ENCODE results near the gene ITGA2.

ITGA2 gene

GRCh38 chr5:53034832-53035231, 45.7 kb downstream of the ITGA2 start:
- no peak for DNase-seq
- no peak overlapping the region for H2AK5ac ChIP-seq (ENCODE audit: low read length)
- no peak overlapping the region for H3K4ac ChIP-seq (ENCODE audit: low read depth, low read length)
- H2BK5ac ChIP-seq (ENCODE audit: low read depth, low read length, poor library complexity): no peak overlapping the region
- H3K14ac ChIP-seq (ENCODE audit: low read length): no peak overlapping the region
- H3K27ac ChIP-seq (ENCODE audit: low read depth, low read length): no peak overlapping the region
- no peak overlapping the region for H3K4me3 ChIP-seq (ENCODE audit: low read depth, low read length)
- H3K79me2 ChIP-seq (ENCODE audit: control insufficient read depth, insufficient read depth, low read length, poor library complexity): no peaks in the 10 kb centered on the region
- no peak overlapping the region for H3K4me2 ChIP-seq (ENCODE audit: low read length)
- H2BK120ac ChIP-seq (ENCODE audit: insufficient read depth, low read length, poor library complexity): no peak overlapping the region
- H2AFZ ChIP-seq (ENCODE audit: insufficient read depth, low read length, poor library complexity): no peak overlapping the region
- no peak overlapping the region for H3K23ac ChIP-seq (ENCODE audit: low read length)
- no peaks in the 10 kb centered on the region for H3K79me1 ChIP-seq (ENCODE audit: low read length)
- no peak overlapping the region for H4K8ac ChIP-seq (ENCODE audit: low read depth, low read length)
- H2BK12ac ChIP-seq (ENCODE audit: low read length): no peak overlapping the region
- no peaks in the 10 kb centered on the region for H3K27me3 ChIP-seq (ENCODE audit: insufficient read depth, low read length)
- H3K9me3 ChIP-seq (ENCODE audit: insufficient read depth, low read depth, low read length): no peaks in the 10 kb centered on the region
- no peak overlapping the region for H3K18ac ChIP-seq (ENCODE audit: low read length)
- H3K36me3 ChIP-seq (ENCODE audit: control insufficient read depth in 1 of 2, insufficient read depth in 2 of 2, low read length in 2 of 2): no peaks in the 10 kb centered on the region
- H3K9ac ChIP-seq (ENCODE audit: low read length): no peak overlapping the region
- H3K4me1 ChIP-seq (ENCODE audit: control insufficient read depth in 1 of 2, insufficient read depth in 2 of 2, low read length in 2 of 2): no peaks in the 10 kb centered on the region
- H4K91ac ChIP-seq (ENCODE audit: low read depth, low read length): no peak overlapping the region
- H4K12ac ChIP-seq (ENCODE audit: low read depth, low read length): no peak overlapping the region

GRCh38 chr5:53035868-53036381, 46.8 kb downstream of the ITGA2 start:
- Histone ChIP-seq H2AK5ac (ENCODE audit: low read length) (no peak overlapping the region), H3K27ac (ENCODE audit: low read depth, low read length) (no peak overlapping the region), H3K9me3 (ENCODE audit: insufficient read depth, low read depth, low read length) (no peaks in the 10 kb centered on the region), H4K91ac (ENCODE audit: low read depth, low read length) (no peak overlapping the region), H2BK12ac (ENCODE audit: low read length) (no peak overlapping the region), H3K23ac (ENCODE audit: low read length) (no peak overlapping the region), H3K4me1 (ENCODE audit: control insufficient read depth in 1 of 2, insufficient read depth in 2 of 2, low read length in 2 of 2) (no peaks in the 10 kb centered on the region), H3K14ac (ENCODE audit: low read length) (no peak overlapping the region), H3K27me3 (ENCODE audit: insufficient read depth, low read length) (no peaks in the 10 kb centered on the region), H3K4ac (ENCODE audit: low read depth, low read length) (no peak overlapping the region), H4K12ac (ENCODE audit: low read depth, low read length) (no peak overlapping the region), H2BK120ac (ENCODE audit: insufficient read depth, low read length, poor library complexity) (no peak overlapping the region), H3K4me2 (ENCODE audit: low read length) (no peak overlapping the region), H3K36me3 (ENCODE audit: control insufficient read depth in 1 of 2, insufficient read depth in 2 of 2, low read length in 2 of 2) (no peaks in the 10 kb centered on the region), H3K4me3 (ENCODE audit: low read depth, low read length) (no peak overlapping the region), H3K9ac (ENCODE audit: low read length) (no peak overlapping the region), H3K79me1 (ENCODE audit: low read length) (no peaks in the 10 kb centered on the region), H2BK5ac (ENCODE audit: low read depth, low read length, poor library complexity) (no peak overlapping the region), H2AFZ (ENCODE audit: insufficient read depth, low read length, poor library complexity) (no peak overlapping the region), H3K18ac (ENCODE audit: low read length) (no peak overlapping the region), H4K8ac (ENCODE audit: low read depth, low read length) (no peak overlapping the region), H3K79me2 (ENCODE audit: control insufficient read depth, insufficient read depth, low read length, poor library complexity) (no peaks in the 10 kb centered on the region)
- DNase-seq: peak; percentile 10 to 70
- no CpG with 5 or more reads among the region's 2 CpGs for WGBS (ENCODE audit: extremely low coverage, insufficient coverage, insufficient read length)

- Histone ChIP-seq H3K9ac (ENCODE audit: low read length) (no peak overlapping the region), H2BK120ac (ENCODE audit: insufficient read depth, low read length, poor library complexity) (no peak overlapping the region), H3K4me1 (ENCODE audit: control insufficient read depth in 1 of 2, insufficient read depth in 2 of 2, low read length in 2 of 2) (no peaks in the 10 kb centered on the region), H2AK5ac (ENCODE audit: low read length) (no peak overlapping the region), H2BK12ac (ENCODE audit: low read length) (no peak overlapping the region), H3K4ac (ENCODE audit: low read depth, low read length) (no peak overlapping the region), H2BK5ac (ENCODE audit: low read depth, low read length, poor library complexity) (no peak overlapping the region), H3K4me3 (ENCODE audit: low read depth, low read length) (no peak overlapping the region), H3K79me1 (ENCODE audit: low read length) (no peaks in the 10 kb centered on the region), H3K4me2 (ENCODE audit: low read length) (no peak overlapping the region), H4K12ac (ENCODE audit: low read depth, low read length) (no peak overlapping the region), H2AFZ (ENCODE audit: insufficient read depth, low read length, poor library complexity) (no peak overlapping the region), H3K79me2 (ENCODE audit: control insufficient read depth, insufficient read depth, low read length, poor library complexity) (no peaks in the 10 kb centered on the region), H3K27me3 (ENCODE audit: insufficient read depth, low read length) (no peaks in the 10 kb centered on the region), H3K27ac (ENCODE audit: low read depth, low read length) (no peak overlapping the region), H4K8ac (ENCODE audit: low read depth, low read length) (no peak overlapping the region), H3K23ac (ENCODE audit: low read length) (no peak overlapping the region), H3K36me3 (ENCODE audit: control insufficient read depth in 1 of 2, insufficient read depth in 2 of 2, low read length in 2 of 2) (no peaks in the 10 kb centered on the region), H3K14ac (ENCODE audit: low read length) (no peak overlapping the region), H4K91ac (ENCODE audit: low read depth, low read length) (no peak overlapping the region), H3K18ac (ENCODE audit: low read length) (no peak overlapping the region), H3K9me3 (ENCODE audit: insufficient read depth, low read depth, low read length) (no peaks in the 10 kb centered on the region)
- WGBS (ENCODE audit: extremely low coverage, insufficient coverage, insufficient read length): no CpG with 5 or more reads among the region's 3 CpGs
- DNase-seq: peak; percentile 64 to 91
These were observed 48.1 kb downstream of the ITGA2 start for GRCh38 chr5:53037141-53037859.

GRCh38 chr5:53038196-53038847, 49.2 kb downstream of the ITGA2 start:
- Histone ChIP-seq H4K8ac (ENCODE audit: low read depth, low read length) (no peak overlapping the region), H3K18ac (ENCODE audit: low read length) (no peak overlapping the region), H3K9ac (ENCODE audit: low read length) (no peak overlapping the region), H4K12ac (ENCODE audit: low read depth, low read length) (no peak overlapping the region), H3K4ac (ENCODE audit: low read depth, low read length) (no peak overlapping the region), H3K9me3 (ENCODE audit: insufficient read depth, low read depth, low read length) (no peaks in the 10 kb centered on the region), H3K27me3 (ENCODE audit: insufficient read depth, low read length) (no peaks in the 10 kb centered on the region), H2BK12ac (ENCODE audit: low read length) (no peak overlapping the region), H4K91ac (ENCODE audit: low read depth, low read length) (no peak overlapping the region), H3K79me2 (ENCODE audit: control insufficient read depth, insufficient read depth, low read length, poor library complexity) (no peaks in the 10 kb centered on the region), H3K27ac (ENCODE audit: low read depth, low read length) (no peak overlapping the region), H3K36me3 (ENCODE audit: control insufficient read depth in 1 of 2, insufficient read depth in 2 of 2, low read length in 2 of 2) (no peaks in the 10 kb centered on the region), H2AFZ (ENCODE audit: insufficient read depth, low read length, poor library complexity) (no peak overlapping the region), H3K4me1 (ENCODE audit: control insufficient read depth in 1 of 2, insufficient read depth in 2 of 2, low read length in 2 of 2) (no peaks in the 10 kb centered on the region), H3K4me2 (ENCODE audit: low read length) (no peak overlapping the region), H3K4me3 (ENCODE audit: low read depth, low read length) (no peak overlapping the region), H2BK5ac (ENCODE audit: low read depth, low read length, poor library complexity) (no peak overlapping the region), H3K79me1 (ENCODE audit: low read length) (no peaks in the 10 kb centered on the region), H2BK120ac (ENCODE audit: insufficient read depth, low read length, poor library complexity) (no peak overlapping the region), H3K14ac (ENCODE audit: low read length) (no peak overlapping the region), H2AK5ac (ENCODE audit: low read length) (no peak overlapping the region), H3K23ac (ENCODE audit: low read length) (no peak overlapping the region)
- WGBS (ENCODE audit: extremely low coverage, insufficient coverage, insufficient read length): no CpG with 5 or more reads among the region's 5 CpGs
- no peak for DNase-seq
